Panc1 (cell line): ENCODE data around the gene GNAT1.

Experiments used
- SIN3A ChIP-seq: IDR thresholded peaks from 2 replicates; pipeline ENCODE4 v1.6.1; 2012; ENCODE audit warnings: low read depth, mild to moderate bottlenecking, low read length, moderate library complexity, borderline replicate concordance; ENCODE audit not compliant: insufficient read depth
- TF ChIP-seq, protein P1 (sequence below): fragments of 450-650 bp; IDR thresholded peaks from 2 replicates; pipeline ENCODE4 v1.5.1; 2017; ENCODE audit warnings: mild to moderate bottlenecking

- TF ChIP-seq, protein P1, sequence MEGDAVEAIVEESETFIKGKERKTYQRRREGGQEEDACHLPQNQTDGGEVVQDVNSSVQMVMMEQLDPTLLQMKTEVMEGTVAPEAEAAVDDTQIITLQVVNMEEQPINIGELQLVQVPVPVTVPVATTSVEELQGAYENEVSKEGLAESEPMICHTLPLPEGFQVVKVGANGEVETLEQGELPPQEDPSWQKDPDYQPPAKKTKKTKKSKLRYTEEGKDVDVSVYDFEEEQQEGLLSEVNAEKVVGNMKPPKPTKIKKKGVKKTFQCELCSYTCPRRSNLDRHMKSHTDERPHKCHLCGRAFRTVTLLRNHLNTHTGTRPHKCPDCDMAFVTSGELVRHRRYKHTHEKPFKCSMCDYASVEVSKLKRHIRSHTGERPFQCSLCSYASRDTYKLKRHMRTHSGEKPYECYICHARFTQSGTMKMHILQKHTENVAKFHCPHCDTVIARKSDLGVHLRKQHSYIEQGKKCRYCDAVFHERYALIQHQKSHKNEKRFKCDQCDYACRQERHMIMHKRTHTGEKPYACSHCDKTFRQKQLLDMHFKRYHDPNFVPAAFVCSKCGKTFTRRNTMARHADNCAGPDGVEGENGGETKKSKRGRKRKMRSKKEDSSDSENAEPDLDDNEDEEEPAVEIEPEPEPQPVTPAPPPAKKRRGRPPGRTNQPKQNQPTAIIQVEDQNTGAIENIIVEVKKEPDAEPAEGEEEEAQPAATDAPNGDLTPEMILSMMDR = no peak
- TF ChIP-seq SIN3A = no peak
Measured at GRCh38 chr3:50237754-50238548, 46.5 kb downstream of the GNAT1 start.
